ENCODE results near the gene HPCAL1.

- TF ChIP-seq CTCF (IDR thresholded peaks at IDR 0.05) (no peak), POLR2A (IDR thresholded peaks at IDR 0.05) (no peak)
Observed at GRCh38 chr2:10256515-10257031, 46.1 kb upstream of the HPCAL1 start.

All from body of pancreas (tissue), 4 donors.